Activated CD4-positive, CD25-positive, alpha-beta regulatory T cell treated with anti-CD3 and anti-CD28 coated beads, Interleukin-2, amount 50 U/mL, for 72 hours (primary cell): Measurements from ENCODE around the gene PRMT2.
"Not testable (repeated sequence)": the region's sequence is repeated elsewhere in the genome, so short reads cannot be mapped to it uniquely, and the experiment has no call there.

ENCODE experiments used
- DNase-seq: peaks from one replicate; pipeline ENCODE4 v3.0.0; 2021

The PRMT2 gene

DNA sequence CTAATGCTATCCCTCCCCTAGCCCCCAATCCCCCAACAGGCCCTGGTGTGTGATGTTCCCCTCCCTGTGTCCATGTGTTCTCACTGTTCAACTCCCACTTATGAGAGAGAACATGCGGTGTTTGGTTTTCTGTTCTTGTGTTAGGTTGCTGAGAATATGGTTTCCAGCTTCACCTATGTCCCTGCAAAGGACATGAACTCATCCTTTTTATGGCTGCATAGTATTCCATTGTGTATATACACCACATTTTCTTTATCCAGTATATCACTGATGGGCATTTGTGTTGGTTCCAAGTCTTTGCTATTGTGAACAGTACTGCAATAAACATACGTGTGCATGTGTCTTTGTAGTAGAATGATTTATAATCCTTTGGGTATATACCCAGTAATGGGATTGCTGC lies 41.1 kb downstream of the PRMT2 start:
- DNase-seq, result not testable (repeated sequence)

DNA sequence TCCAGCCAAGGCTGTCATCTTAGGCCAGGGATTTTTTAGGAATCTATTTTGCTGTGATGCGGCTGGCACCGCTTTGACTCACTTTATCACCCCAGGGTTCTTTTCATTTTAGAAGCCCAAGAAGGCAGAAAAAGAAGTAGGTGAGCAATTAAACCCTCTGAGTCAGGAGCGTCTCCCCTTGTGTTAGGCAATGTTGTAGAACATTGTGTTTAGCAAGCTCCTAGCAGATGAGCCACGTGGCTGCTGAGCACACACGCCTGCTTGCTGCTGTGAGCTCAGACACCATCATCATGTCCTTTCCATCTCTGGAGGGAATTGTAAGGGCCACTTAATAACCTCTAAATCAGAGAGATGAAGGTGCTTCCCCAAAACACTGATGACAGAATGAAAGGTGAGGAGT lies 46.1 kb downstream of the PRMT2 start:
- DNase-seq, result not testable (repeated sequence)

DNA sequence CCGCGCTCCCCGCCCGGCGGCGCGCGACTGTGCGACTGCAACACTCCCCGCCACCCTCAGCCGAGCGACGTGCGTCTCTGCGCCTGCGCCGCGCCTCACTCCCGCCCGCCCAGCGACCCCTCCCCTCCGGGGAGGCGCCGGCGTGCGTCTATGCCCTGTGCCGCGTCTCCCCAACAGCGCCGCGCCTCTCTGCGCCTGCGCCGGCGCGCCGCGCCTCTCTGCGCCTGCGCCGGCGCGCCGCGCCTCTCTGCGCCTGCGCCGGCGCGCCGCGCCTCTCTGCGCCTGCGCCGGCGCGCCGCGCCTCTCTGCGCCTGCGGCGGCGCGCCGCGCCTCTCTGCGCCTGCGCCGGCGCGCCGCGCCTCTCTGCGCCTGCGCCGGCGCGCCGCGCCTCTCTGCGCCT lies 63.2 kb downstream of the PRMT2 start:
- not testable (repeated sequence) for DNase-seq

DNA sequence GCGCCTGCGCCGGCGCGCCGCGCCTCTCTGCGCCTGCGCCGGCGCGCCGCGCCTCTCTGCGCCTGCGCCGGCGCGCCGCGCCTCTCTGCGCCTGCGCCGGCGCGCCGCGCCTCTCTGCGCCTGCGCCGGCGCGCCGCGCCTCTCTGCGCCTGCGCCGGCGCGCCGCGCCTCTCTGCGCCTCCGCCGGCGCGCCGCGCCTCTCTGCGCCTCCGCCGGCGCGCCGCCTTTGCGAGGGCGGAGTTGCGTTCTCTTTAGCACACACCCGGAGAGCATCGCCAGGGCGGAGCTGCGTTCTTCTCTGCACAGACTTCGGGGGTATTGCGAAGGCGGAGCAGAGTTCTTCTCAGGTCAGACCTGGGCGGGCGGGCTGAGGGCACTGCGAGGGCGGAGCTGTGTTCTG lies 63.6 kb downstream of the PRMT2 start:
- not testable (repeated sequence) for DNase-seq
